ENCODE data around the gene CREB5.
"Not testable (repeated sequence)": the region's sequence is repeated elsewhere in the genome, so short reads cannot be mapped to it uniquely, and the experiment has no call there.

The CREB5 gene

DNA sequence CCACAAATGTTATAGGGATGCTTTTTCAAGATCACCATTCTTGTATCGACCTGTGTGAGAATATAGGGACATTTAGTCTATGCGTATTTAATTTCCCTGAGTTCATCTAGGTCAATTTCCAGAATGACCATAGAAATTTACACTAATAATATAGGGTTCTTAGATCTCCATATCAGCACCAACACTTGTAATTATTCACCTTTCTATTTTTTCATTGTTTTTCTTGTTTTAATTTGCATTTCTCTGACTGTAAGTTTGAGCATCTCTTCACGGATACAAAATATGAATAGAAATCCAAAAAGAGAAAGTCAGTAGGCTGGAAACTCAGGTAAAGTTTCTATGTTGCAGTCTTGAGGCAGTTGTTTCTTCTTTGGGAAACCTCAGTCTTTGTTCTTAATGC lies 134.8 kb downstream of the CREB5 start:
- DNase-seq (ENCODE audit: low read depth, low spot score): no peak

DNA sequence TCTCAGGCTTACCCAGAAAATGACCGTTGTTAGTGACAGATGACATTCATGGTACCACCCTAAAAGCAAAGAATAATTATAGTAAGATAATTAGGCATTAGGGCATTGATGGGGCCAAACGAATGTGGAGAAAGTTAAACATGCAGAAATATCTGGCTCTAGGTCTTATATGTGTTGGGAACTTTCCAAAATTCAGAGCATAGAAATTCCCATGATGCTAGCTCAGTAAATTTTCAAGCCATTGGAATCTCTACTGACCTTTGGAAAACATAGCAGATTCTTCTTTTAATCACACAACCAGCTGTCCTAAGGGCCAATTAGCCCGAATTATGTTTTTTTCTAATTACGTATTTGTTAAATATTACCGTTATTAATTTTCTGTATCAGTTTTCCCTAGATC lies 136.1 kb downstream of the CREB5 start:
- DNase-seq (ENCODE audit: low read depth, low spot score): no peak

DNA sequence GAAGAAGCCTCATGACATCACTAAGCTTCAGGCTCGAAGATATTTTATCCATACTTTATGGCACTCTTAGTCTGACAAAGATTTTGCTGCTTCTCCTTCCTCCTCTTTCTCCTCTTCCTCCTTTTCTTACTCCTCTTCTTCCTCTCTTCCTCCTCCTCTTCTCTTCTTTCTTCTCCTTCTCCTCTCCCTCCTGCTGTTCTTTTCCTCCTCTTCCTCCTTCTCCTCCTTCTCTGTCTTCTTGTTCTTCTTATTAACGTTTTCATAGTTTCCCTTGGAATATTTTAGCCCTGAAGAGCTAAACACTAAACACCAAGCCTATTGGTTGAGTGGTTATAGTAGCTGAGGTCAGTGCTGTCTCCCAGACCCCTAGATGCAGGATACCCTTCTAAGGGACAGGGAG lies 137.7 kb downstream of the CREB5 start:
- no peak for DNase-seq (ENCODE audit: low read depth, low spot score)

DNA sequence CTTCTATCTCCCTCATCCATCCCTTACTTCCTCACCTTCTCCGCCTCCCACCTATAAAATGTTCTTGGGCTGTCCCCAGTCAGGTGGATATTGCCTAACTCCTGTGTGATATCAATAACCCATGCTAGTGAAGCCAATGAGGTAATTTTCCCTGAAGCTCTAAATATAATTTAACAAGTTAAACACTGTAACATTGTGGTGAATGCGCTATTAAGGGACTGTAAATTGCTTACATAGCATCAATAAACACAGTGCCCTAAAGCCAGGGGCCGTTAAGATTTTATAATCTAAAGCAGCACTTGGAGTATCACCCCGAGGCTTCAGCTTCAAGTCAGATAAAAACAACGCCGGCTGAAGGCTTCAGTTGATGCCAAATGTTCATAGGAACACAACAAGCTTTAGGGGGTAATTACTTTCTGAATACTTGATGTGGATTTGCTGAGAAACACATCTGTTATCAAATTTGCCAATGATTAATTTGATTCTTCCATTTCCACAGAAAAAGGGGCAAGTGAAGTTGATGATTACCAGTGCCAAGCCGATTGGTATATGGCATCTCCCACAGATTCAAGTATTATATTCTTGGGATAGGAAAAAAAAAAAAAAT lies 138.4 kb downstream of the CREB5 start:
- DNase-seq (ENCODE audit: low read depth, low spot score): no peak

DNA sequence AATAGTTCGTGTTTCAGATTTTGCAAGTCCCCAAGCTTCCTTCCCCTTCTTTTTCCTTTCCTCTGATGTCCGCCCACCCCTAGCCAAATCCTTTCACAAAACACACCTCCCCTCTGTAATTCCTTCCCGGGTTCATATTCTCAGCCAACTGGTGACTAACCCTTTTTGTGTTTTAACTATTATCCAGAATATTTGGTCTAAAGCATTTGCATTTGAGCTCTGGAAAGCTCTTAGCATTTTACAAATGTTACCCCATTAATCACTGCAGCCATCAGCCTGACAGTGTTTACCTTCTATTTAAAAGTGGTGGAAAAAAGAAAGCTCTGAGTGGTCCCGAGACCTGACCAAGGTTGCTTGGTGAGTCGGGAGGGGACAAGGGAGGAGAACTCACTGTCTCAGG lies 139.0 kb downstream of the CREB5 start:
- DNase-seq (ENCODE audit: low read depth, low spot score): no peak

DNA sequence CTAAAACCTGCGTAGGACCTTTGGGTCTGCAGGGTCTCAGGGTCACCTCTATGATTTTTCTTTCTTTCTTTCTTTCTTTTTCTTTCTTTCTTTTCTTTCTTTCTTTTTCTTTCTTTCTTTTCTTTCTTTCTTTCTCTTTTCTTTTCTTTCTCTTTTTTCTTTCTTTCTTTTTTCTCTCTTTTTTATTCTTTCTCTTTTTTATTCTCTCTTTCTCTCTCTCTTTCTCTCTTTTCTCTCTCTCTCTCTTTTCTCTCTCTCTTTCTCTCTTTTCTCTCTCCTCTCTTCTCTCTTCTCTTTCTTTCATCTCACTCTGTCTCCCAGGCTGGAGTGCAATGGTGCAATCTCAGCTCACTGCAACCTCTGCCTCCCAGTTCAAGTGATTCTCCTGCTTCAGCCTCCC lies 139.4 kb downstream of the CREB5 start:
- not testable (repeated sequence) for DNase-seq (ENCODE audit: low read depth, low spot score)

DNA sequence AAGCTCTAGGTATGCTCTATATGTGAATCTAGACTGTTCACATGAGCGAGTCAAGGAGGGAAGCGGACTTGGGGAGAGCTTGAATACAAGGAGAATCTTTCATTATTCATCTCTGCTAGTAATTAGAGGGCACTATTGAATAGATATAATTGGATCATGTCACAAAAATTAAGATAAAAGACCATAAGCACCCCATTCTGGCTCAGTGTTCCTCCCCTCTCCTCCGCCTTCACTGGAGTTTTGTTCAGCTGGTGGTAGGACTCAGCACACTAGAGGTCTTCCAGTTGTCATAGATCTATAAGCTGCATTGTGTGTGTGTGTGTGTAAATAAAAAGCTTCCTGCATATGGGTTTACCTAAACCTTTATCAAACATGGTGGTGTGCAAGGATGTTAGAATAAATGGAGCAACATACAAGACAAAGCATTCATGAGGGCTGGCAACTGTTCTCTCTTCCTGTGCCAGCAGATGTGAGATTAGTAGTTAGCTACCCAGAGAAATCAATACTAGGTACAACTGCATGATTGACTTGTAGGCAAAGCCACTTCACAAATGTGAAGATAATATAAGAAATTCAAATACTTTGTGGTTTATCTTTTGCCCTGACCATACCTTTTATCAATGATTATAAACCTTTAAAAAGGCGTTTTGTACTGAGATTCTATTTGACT lies 142.6 kb downstream of the CREB5 start:
- DNase-seq (ENCODE audit: low read depth, low spot score): no peak

DNA sequence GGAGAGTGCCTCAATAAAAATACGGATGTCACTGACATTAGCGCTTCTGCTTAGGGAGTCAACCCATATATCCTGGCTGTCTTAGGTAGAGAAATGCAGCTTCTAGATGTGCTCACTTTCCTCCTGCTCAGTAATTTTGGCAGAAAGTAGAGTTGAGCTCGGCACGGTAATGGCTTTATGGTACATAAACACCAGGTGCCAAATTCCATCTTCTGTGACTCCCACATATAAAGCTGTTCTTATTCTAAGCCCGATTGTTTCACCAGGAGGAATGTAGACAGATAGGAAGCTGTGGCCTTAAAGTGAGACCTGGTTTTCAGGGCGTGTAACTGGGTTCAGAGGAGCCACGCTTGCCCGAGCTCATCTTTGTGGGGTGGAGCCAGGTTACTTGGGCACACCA lies 143.7 kb downstream of the CREB5 start:
- no peak for DNase-seq (ENCODE audit: low read depth, low spot score)

DNA sequence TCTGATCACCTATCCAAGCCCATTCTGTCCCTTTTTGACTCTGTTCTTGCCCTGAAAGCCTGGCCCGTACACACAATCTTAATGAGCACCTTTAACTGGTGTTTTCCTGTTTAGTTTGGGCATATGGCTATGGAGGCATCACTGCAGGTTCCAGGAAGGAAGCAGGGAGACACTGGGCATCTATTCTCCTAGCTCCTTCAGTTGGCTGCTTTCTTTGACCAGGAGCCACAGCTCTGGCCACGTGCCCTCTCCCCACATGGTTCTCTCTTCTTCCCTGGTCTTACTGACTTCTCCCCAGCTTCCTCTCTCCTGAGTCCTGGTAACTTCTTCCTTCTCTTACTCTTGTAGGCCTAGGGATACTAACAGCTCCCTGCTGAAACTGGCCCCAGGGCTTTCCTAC lies 144.4 kb downstream of the CREB5 start:
- no peak for DNase-seq (ENCODE audit: low read depth, low spot score)

DNA sequence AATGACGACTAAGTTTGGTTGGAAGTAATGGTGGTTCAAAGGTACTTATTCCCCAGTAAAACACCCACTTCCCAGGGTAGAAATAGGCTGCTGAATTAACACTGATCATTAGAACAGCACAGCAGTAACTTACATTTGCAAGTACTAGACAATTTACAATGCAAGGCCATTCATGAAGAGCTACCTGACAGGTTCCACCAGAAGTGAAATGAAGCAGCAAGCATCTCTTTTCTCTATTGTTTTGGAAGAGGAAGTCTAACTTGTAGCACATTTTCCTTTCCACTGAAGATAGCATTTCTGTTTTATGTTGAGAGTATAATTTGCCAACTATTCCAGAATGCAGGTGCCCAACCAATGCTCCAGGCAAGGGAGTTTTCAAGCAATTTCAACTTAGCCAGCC lies 145.9 kb downstream of the CREB5 start:
- no peak for DNase-seq (ENCODE audit: low read depth, low spot score)

DNA sequence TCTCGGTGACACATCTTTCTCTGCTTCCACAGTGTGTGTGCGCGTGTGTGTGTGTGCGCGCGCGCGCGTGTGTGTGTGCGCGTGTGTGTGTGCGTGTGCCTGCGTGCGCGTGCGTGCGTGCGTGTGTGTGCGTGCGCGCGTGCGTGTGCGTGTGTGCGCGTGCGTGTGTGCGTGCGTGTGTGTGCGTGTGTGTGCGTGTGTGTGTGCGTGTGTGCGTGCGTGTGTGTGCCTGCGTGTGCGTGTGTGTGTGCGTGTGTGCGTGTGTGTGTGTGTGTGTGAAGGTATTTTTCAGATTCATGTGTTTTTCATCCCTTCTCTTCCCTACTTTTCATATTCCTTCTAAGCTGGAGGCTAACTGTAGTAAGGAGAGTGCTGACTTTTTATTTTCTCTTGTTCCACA lies 148.4 kb downstream of the CREB5 start:
- no peak for DNase-seq (ENCODE audit: low read depth, low spot score)

DNA sequence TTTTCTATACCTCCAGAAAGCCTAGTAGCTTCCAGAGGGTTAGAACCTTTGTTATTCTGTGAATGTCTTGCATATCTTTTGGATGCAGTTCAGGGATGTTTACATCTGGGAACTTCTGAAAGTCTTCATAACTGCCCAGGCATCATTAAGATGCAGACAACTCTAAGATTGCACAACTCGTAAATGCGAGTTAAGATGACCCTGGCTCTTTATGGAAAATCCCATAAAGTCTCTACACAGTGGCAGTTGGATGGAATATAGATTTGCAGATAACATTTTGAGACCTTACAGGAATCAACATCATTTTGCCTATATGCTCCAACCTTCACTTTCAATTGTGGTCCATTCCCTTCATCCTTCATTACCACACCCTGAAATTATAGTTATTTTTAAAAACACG lies 151.7 kb downstream of the CREB5 start:
- no peak for DNase-seq (ENCODE audit: low read depth, low spot score)

DNA sequence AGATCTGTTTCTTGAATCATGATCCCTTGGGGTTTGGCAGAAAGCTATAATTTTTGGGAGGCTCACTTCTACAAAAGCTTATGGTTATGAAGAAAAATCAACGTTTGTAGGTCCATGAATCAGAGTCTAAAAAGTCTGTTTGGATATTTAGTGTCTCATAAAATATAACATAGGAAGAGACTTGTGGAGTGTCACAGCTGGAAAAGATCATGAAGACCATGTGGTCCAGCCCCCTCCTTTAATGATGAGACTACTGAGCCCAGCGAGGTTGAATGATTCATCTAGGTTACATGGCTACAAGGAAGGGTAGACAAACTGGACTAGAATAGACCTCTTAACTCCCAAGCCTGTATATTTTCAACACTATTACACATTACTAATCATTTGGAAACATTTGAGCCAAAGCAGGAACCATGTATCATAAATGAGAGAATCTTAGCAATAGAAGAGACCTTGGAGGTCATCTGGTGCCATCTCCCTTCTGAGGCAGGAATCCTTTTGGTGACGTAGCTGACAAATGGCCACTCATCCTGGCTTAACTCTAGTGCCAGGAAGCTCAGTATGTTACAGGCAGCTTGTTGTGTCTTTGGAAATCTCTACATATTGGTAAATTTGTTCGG lies 152.5 kb downstream of the CREB5 start:
- no peak for DNase-seq (ENCODE audit: low read depth, low spot score)

DNA sequence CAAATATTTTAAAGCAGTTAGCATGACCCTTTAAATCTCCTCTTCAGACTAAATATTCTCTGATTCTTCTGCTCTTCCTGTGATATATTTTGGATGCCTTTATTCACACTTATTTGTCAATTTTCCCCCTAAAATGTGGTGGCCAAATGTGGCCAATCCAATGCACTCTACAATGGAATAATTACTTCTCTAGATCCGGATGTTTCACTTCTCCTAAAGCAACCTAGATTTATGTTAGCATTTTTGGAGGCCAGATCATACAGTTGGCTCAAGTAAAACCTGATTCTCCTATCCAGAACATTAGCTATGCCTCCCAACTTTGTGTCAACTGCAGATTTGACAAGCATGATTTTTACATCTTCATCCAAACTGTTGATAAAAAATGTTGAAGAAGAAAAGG lies 153.7 kb downstream of the CREB5 start:
- DNase-seq (ENCODE audit: low read depth, low spot score): no peak

DNA sequence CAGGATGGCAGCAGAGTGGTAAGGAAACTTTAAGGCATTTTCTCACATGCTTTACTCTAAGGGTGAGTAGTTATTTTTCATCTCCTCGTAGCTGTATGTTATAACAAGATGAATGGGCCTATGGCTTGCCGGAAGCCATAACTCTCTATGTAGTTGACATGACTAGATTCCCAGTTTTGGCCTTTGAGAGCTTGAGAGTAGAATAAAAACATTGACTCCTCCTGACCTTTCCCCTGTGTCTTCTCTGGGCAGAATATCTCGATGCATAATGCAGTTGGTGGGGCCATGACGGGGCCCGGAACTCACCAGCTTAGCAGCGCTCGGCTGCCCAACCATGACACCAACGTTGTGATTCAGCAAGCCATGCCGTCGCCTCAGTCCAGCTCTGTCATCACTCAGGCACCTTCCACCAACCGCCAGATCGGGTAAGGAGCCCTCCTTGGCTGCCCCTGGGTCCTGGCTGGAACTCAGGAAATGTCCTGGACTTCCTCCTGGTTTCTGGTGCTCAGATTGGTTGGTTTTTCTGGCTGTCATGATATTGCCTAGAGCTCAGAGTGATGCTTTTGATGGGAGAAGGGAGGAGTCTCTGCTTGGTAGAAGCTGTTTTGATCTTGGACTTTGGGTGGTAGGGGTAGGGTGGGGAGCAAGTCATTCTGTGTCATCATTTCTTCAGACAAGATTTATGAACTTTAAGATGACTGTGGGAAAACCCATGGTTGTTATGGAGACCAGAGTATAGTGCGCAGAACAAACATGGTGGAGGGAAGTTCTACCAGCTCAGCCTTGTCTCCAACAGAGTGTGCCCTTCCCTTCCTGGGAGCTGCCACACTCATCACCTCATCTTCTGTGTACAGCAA lies 158.0 kb downstream of the CREB5 start:
- no peak for DNase-seq (ENCODE audit: low read depth, low spot score)

DNA sequence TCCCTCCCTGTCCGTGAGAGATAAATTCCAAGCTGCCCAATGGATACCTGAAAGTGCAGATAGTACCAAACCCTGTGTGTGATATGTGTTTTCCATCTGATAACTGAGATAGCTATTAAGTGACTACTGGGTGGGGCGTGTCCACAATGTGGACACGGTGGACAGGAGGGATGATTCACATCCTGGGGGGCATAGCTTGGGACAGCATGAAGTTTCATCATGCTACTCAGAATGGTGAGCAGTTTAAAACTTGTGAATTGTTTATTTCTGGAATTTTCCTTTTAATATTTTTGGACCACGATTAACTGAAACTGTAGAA lies 158.6 kb downstream of the CREB5 start:
- no peak for DNase-seq (ENCODE audit: low read depth, low spot score)

DNA sequence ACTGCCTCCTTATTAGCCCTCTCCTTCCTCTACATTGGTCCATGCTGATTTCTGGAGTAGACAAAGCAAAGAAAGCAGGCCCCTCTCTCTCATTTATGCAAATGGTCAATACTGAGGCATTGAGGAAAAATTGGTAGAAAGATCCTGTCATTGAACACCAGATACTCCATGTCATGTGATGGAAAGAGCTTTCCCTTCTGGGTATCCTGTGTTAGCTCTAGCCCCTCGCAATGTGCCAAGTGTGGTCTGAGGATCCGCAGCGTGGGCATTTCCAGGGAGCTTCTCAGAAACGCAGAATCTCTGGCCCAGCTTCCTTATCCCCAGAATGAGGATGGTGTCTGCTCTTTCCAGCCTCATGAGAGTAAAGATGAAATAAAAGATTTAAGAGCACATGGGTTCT lies 159.1 kb downstream of the CREB5 start:
- DNase-seq (ENCODE audit: low read depth, low spot score): no peak

DNA sequence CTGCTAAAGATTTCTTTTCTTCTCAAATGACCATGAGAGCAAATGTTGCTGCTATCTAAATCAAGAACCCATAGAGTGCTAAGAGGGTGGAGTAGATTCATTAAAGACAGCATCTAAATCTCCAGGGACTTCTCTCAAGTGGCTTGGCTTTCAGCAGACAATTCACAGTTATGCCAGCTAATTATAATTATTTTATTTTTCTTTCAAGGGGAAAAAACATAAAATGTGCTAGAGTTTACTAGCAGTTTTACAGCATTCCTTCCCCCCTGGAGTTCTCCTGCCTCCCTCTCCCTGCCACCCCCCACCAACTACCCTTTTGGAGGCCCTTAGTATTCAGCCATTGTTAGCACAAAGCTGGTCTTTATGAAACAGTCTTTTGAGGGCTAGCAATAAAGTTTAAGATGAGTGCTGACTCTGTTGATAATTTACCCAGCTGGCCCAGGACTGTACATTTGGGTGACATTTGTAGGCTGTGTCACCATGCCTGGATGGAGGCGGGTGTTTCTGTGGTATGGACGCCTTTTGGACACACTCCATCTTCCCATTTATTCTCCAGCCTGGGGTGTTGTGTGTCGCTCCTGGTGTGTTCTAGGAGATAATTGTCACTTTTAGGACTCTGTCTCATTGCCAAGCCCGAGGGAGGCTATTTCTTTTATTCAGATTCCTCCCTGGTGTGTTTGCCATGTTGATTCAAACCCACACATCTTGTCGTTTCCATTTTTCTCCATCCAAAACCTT lies 160.2 kb downstream of the CREB5 start:
- DNase-seq (ENCODE audit: low read depth, low spot score): no peak

DNA sequence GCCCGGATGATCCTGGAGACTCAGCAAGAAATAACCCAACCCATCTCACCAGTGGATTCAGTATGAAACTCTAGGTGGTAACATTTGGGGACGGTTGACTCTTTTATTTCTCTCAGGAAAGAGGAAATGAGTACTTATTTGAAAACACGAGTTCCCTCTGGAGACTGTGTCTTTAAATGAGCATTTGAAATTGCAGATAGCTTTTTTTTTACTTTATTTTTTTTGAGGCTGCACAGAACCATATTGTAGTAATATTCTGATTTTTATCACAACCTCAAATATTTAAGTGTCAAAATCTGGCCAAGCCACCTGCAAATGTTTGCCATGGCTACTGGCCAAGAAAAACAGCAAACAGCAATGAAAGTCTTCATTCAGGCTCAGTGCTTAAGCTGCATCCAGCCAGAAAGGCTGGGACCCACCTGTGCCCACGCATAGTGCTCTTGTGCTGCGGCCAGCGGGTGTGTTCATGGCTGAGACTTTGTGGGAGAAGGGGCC lies 160.8 kb downstream of the CREB5 start:
- no peak for DNase-seq (ENCODE audit: low read depth, low spot score)

DNA sequence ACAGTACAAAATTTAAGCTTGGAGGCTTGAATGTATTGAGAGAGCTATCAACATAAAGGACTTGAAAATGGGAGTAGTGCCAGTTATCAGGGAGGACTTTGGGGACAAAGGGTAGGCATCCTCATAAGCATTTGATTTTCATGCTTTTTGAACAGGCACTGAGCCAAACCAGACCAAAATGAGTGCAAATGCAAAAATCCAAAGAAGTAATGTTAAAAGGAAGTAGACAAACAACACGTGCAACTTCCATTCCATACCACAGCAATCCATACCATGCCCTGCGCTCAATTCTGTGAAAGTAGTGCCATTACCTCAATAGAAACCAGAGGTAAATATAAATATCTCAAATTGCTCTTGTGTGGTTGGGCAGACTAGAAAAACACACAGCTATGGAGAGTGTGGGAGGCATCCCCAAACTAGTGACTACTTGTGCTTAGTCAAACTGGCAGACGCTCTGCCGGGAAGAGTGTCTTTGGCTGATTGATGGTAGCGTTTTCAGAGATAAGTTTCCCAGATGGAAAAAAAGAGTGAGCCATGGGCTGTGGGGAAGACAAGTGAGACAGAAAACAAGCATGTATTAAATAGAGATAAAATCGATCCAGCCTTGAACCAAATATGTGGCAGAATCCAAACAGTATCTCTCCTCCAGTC lies 161.5 kb downstream of the CREB5 start:
- no peak for DNase-seq (ENCODE audit: low read depth, low spot score)

DNA sequence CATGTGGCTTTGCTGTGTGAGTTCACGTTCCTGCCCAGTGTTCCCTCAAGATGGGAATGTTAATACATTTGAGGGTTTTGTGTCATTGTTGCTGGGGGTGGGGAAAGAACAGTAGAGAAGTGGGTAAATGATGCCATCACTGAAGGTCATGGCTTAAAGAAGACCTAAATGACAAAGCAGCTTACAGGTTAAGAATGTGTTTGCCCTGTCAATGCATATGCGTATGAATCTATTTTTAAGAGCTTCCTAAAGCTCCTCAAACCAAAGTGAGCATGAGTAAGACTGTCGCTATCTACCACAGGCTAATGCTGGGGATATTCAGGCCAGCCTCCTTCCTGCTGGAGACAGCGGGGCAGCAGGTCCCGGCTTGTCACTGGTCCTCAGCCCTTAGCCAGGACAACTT lies 162.9 kb downstream of the CREB5 start:
- no peak for DNase-seq (ENCODE audit: low read depth, low spot score)

Data from ELF-1 (cell line).